ENCODE measurements around the gene ING5.

The ING5 gene

GRCh38 chr2:241702155-241703031 lies 554 bp downstream of the ING5 start:
- TF ChIP-seq, protein P1, sequence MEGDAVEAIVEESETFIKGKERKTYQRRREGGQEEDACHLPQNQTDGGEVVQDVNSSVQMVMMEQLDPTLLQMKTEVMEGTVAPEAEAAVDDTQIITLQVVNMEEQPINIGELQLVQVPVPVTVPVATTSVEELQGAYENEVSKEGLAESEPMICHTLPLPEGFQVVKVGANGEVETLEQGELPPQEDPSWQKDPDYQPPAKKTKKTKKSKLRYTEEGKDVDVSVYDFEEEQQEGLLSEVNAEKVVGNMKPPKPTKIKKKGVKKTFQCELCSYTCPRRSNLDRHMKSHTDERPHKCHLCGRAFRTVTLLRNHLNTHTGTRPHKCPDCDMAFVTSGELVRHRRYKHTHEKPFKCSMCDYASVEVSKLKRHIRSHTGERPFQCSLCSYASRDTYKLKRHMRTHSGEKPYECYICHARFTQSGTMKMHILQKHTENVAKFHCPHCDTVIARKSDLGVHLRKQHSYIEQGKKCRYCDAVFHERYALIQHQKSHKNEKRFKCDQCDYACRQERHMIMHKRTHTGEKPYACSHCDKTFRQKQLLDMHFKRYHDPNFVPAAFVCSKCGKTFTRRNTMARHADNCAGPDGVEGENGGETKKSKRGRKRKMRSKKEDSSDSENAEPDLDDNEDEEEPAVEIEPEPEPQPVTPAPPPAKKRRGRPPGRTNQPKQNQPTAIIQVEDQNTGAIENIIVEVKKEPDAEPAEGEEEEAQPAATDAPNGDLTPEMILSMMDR (IDR thresholded peaks at IDR 0.05), result peak; percentile 36

- TF ChIP-seq, protein P1 (IDR thresholded peaks at IDR 0.05), result no peak
Observed at GRCh38 chr2:241703032-241703604, 1.3 kb downstream of the ING5 start.

GRCh38 chr2:241706537-241706936 lies 4.7 kb downstream of the ING5 start:
- TF ChIP-seq, protein P1 (IDR thresholded peaks at IDR 0.05), result no peak

GRCh38 chr2:241708879-241709278 lies 7.0 kb downstream of the ING5 start:
- TF ChIP-seq, protein P1 (IDR thresholded peaks at IDR 0.05), result no peak

- TF ChIP-seq, protein P1 (IDR thresholded peaks at IDR 0.05), result no peak
Observed at GRCh38 chr2:241719093-241719492, 17.3 kb downstream of the ING5 start.

DNA sequence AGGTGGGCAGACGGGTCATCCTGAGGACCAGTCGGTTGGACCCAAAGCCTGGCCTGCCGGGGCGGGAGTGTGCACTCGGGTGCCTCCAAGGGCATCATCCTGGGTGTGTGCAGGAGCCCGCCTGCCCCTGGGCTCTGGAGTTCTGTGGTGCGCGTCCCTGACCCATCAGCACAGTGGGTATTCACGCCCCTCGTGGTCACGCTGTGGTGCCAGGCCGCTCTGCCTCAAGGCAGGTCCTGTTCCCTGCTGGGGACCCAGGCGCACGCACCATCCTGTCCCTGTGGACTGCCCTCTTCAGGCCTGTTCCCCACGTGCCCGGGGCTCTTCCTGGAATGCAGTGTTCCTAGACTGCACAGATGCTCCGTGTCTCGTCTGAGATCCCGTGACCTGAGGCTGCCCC lies 18.3 kb downstream of the ING5 start:
- TF ChIP-seq, protein P1 (IDR thresholded peaks at IDR 0.05), result no peak

DNA sequence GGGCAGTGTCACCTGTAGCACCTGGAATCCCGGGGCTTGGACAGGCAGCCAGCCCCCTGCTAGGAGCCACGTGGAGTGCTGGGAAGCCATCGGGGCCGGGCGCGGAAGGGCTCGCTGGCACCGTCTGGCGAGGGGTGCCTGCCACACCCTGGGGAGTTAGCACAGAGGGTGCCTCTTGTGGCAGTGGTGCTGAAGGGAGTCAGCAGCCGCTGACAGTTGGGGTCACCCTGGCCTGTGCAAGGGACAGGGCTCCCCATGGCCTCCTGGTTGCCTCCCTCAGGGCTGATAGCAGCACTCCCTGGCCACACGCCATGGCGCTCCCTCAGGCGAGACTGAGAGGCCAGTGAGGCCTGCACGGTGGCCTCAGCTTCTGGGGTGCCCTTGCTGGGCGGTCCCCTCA lies 18.7 kb downstream of the ING5 start:
- TF ChIP-seq, protein P1 (IDR thresholded peaks at IDR 0.05), result no peak

All from LNCAP (cell line).